Measurements from ENCODE around the gene LGALS12.

- no peak for TF ChIP-seq CTCF (IDR thresholded peaks at IDR 0.05; ENCODE audit: insufficient read depth, low read length, poor library complexity, severe bottlenecking)
- no peak for TF ChIP-seq EZH2phosphoT487 (conservative IDR thresholded peaks at IDR 0.05; ENCODE audit: low read length)
Measured at GRCh38 chr11:63488789-63489188, 17.1 kb upstream of the LGALS12 start.

All from SU-DHL-6 (cell line).